Activated CD4-positive, CD25-positive, alpha-beta regulatory T cell treated with anti-CD3 and anti-CD28 coated beads, Interleukin-2, amount 50 U/mL, for 72 hours (primary cell): ENCODE measurements around the gene SCRN3.
A peak's percentile ranks its signal among the peaks of the same experiment; 100 is the strongest.
"Not testable (repeated sequence)": the region's sequence is repeated elsewhere in the genome, so short reads cannot be mapped to it uniquely, and the experiment has no call there.

ENCODE experiments used
- DNase-seq: peaks from one replicate; pipeline ENCODE4 v3.0.0; 2021

Gene SCRN3

DNA sequence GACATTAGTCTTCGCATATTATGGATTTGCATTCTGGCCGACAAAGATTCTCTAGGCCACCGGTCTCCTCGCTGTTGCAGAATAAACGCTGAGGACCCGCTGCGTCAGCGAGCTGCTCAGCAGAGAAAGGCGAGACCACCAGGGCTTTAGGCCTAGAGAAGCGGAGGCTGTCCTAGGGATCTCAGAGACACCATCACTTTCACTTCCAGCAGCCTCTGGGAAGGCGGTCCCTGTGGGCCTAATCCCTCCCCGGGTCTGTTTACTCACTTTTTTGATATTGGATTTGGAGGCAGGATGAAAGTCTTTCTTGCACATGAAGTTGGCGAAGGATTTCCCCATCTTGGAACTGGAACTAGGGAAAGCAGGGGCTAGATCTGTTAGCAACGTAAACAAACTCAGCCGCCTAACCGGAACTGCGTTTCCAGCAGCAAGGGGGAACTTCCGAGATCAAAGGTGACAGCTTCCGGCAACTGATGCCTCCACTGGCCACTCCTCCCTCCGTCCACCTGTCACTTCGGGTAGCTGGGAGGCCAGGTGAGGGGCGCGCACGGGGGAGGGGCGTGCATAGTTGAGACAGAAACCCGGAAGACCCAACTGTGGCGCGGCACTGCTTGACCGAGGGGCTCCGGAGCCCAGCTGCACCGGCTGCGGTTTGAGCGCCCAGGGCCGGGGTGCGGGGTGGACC, at the start of gene SCRN3:
Gene SCRN3, plus strand, starts transcription at position 447 of the 685 bp plus-strand sequence. CDS start 2,554 bp downstream, outside the sequence.
- DNase-seq = peak; percentile 73

DNA sequence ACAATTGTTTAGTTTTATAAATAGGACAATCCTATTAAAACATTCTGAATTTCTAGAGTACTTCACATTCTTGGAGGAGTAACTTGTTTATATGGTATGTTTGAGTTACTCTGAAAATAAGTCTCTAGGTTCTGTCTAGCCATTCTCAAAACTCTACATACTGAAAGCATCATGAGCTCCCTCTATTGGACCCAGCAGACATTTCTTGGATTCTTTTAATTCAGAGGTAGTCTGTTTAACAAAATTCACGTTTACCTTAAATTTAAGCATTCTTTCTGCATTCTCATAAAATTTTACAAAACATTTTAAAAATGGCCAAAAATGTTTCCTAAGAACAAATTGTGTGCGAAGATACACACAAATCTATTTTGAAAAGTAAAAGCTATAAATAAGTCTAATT, 45.5 kb upstream of the SCRN3 start:
- DNase-seq = no peak

DNA sequence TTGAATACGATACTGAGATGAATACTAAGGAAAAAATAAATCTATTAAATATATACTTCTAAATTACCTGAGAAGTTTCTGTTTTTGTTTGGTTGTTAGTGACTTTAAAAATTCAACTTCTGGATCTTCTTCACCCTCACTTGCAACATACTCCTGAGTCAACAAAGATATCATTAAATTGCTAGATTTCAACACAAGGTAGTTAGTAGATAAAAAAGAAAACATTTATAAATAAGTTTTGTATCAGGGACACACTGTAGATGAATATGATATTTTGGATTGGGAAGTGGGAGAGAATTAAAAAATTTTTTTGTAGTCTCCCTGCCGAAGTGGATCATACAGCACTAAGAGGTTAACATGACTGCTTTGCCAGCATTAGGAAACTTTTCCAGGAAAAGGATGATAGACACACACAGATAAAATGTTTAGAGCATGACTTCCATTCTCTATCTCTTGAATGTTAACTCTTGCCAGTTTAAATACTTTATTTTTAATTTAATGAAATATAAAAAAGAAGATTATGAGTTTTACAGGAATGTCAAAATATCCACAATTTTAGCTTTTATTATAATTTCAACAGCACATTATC, 44.8 kb upstream of the SCRN3 start:
- no peak for DNase-seq

- DNase-seq = no peak
Measured at GRCh38 chr2:174353004-174353403, 42.5 kb upstream of the SCRN3 start.

DNA sequence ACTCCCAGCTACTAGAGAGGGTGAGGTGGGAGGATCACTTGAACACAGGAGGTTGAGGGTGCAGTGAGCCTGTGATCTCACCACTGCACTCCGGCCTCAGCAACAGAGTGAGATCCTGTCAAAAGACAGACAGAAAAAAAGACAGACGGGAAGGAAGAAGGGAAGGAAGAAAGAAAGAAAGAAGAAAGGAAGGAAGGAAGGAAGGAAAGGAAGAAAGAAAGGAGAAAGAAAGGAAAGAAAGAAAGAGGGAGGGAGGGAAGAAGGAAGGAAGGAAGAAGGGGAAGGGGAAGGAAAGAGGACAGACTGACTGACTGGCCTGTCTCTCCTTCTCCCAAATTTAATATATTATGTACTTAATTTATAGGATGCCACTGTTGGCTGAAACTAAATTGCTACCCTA, 39.2 kb upstream of the SCRN3 start:
- DNase-seq = no peak

DNA sequence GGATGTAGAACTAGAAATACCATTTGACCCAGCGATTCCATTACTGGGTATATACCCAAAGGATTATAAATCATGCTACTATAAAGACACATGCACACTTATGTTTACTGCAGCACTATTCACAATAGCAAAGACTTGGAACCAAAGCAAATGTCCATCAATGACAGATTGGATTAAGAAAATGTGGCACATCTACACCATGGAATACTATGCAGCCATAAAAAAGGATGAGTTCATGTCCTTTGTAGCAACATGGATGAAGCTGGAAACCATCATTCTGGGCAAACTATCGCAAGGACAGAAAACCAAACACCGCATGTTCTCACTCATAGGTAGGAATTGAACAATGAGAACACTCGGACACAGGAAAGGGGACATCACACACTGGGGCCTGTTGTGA, 35.9 kb upstream of the SCRN3 start:
- not testable (repeated sequence) for DNase-seq

- no peak for DNase-seq
Measured at GRCh38 chr2:174362949-174363348, 32.6 kb upstream of the SCRN3 start.

DNA sequence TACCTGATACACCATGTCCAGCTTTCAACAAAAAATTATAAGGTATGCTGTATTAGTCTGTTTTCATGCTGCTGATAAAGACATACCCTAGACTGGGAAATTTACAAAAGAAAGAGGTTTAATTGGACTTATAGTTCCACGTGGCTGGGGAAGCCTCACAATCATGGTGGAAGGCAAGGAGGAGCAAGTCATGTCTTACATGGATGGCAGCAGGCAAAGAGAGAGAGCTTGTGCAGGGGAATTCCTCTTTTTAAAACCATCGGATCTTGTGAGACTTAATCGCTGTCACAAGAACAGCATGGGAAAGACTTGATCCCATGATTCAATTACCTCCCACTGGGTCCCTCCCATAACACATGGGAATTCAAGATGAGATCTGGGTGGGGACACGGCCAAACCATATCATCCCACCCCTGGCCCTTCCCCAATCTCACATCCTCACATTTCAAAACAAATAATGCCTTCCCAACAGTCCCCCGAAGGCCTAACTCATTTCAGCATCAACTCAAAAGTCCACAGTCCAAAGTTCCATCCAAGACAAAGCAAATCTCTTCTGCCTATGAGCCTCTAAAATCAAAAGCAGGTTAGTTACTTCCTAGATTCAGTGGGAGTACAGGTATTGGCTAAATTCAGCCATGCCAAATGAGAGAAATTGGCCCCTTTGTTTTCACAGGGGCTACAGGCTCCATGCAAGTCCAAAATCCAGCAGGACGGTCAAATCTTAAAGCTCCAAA, 31.9 kb upstream of the SCRN3 start:
- not testable (repeated sequence) for DNase-seq

- no peak for DNase-seq
Measured at GRCh38 chr2:174364628-174365027, 30.9 kb upstream of the SCRN3 start.

- no peak for DNase-seq
Measured at GRCh38 chr2:174365571-174365970, 30.0 kb upstream of the SCRN3 start.

GRCh38 chr2:174368691-174369090, 26.8 kb upstream of the SCRN3 start:
- DNase-seq = no peak

DNA sequence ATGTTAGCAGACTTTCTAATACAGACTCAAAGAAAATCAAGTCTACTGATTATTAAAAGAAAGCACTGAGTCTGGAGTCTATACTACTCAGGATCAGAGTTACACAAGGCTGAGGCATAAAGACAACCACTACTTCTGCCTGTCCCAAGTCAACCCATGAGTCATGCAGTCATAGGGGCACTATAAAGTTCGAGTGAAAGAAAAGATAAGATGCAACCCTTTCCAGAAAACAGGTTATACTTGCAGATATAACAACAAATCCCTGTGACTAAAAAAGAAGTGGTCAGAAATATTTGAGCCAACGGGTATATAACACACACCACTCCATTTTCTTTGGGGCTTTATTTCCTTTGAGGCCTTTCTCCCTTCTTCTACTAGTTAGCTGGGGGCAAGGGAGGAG, 18.6 kb upstream of the SCRN3 start:
- no peak for DNase-seq

GRCh38 chr2:174383796-174384195, 11.7 kb upstream of the SCRN3 start:
- DNase-seq = no peak

DNA sequence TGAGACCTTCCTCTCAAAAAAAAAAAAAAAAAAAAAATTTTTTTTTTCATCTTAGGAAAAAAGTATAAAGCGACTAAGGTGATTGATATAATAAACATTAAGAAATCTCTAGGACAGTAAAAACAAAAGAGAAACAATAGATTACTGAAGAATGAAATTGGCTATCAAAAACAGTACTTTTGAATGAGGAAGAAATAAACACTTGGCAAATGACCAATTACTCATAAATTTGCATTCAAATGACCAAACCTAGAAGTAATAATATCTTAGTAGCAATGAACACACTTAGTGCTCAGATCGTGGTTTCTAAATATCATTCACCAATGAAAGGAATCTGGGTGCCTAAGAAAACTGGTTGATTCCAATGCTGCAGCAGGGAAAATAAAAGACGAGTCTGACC, 10.3 kb upstream of the SCRN3 start:
- no peak for DNase-seq

GRCh38 chr2:174388706-174389105, 6.8 kb upstream of the SCRN3 start:
- DNase-seq = not testable (repeated sequence)

- DNase-seq = no peak
Measured at GRCh38 chr2:174389542-174389941, 6.0 kb upstream of the SCRN3 start.

DNA sequence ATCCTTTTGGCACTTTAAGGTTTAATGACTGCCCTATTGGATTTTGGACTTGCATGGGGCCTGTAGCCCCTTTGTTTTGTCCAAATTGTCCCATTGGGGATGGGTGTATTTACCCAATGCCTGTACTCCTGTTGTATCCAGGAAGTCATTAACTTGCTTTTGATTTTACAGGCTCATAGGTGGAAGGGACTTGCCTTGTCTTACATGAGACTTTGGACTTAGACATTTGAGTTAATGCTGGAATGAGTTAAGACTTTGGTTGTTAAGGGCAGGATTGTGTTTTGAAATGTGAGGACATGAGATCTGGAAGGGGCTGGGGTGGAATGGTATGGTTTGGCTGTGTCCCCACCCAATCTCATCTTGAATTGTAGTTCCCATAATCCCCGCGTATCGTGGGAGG, 5.2 kb upstream of the SCRN3 start:
- not testable (repeated sequence) for DNase-seq

GRCh38 chr2:174392706-174393105, 2.8 kb upstream of the SCRN3 start:
- DNase-seq = no peak

- DNase-seq = no peak
Measured at GRCh38 chr2:174395969-174396630, 570 bp downstream of the SCRN3 start.

DNA sequence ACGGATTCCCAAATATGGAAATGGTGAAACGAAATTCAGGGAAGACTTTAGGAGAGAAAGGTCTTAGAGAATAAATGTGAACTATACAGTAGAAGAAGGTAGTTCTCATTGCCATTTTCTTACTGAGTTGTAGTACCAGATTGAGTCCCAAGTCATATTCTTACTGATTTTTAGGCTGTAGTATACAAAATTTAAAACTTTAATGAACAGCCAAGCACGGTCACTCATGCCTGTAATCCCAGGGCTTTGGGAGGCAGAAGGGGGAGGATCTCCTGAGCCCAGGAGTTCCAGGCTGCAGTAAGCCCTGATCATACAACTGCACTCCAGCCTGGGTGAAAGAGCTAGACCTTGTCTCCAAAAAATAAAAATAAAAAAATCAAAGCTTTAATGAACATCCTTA, 2.2 kb downstream of the SCRN3 start:
- DNase-seq = no peak

DNA sequence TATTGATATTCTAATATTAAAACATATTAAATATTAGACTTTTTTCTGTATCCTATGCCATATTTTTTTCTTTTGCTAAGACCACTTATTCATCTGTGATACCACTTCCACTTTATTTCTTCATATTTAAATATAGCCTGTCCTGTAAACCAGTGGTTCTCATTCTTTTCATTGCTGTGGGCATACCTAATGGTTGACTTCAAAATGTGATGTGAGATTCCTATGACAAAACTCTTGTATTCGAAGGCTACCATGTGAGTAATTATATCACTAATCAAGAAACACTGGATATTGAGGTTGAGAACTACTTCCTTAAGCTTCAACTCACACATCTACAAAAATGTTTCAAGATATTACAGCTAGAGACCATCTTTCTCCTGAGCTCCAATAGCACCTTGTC, 3.6 kb downstream of the SCRN3 start:
- DNase-seq = no peak

DNA sequence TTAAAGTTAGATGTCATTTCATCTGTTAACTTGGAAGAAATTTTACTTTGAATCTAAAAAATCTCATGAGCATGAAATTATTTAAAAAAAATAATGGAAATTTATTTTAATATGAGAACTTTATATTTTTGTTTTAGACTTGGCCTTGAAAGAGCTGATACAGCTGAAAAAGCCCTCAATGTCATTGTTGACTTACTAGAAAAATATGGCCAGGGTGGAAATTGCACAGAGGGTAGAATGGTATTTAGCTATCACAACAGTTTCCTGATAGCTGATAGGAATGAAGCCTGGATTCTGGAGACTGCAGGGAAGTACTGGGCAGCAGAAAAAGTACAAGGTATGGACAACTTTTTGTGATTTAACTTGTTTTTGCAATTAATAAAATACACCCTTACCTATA, 5.3 kb downstream of the SCRN3 start:
- no peak for DNase-seq

DNA sequence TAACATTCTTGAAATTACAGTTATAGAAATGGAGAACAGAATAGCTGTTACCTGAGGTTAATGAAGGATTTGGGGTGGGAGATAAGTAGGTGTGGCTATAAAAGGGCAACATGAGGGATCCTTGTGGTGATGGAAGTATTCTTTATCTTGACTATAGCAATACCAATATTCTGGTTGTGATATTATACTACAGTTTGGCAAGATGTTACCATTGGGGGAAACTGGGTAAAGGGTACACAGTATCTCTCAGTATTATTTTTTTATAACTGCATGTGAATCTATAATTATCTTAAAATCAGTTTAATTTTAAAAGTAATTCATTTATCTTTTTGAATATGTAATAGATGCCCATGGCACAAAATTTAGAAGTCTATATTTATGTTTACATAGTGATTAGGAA, 8.1 kb downstream of the SCRN3 start:
- DNase-seq = no peak

DNA sequence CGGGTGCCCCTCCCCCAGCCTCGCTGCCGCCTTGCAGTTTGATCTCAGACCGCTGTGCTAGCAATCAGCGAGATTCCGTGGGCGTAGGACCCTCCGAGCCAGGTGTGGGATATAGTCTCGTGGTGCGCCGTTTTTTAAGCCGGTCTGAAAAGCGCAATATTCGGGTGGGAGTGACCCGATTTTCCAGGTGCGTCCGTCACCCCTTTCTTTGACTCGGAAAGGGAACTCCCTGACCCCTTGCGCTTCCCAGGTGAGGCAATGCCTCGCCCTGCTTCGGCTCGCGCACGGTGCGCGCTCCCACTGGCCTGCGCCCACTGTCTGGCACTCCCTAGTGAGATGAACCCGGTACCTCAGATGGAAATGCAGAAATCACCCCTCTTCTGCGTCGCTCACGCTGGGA, 14.5 kb downstream of the SCRN3 start:
- not testable (repeated sequence) for DNase-seq
